ENCODE results near the gene USP15. TPM values are rescaled to one million over a fixed set of nuclear protein-coding genes. Genes with fewer than 3 reads are reported as not detected.
"Not testable (repeated sequence)": the region's sequence is repeated elsewhere in the genome, so short reads cannot be mapped to it uniquely, and the experiment has no call there.

Gene USP15
- total RNA-seq, 1 experiment from 2014 or later, result 27.1 TPM

- peak; percentile 81 for DNase-seq (ENCODE audit: low spot score)
Measured at GRCh38 chr12:62438098-62438692, 178.0 kb downstream of the USP15 start.

DNA sequence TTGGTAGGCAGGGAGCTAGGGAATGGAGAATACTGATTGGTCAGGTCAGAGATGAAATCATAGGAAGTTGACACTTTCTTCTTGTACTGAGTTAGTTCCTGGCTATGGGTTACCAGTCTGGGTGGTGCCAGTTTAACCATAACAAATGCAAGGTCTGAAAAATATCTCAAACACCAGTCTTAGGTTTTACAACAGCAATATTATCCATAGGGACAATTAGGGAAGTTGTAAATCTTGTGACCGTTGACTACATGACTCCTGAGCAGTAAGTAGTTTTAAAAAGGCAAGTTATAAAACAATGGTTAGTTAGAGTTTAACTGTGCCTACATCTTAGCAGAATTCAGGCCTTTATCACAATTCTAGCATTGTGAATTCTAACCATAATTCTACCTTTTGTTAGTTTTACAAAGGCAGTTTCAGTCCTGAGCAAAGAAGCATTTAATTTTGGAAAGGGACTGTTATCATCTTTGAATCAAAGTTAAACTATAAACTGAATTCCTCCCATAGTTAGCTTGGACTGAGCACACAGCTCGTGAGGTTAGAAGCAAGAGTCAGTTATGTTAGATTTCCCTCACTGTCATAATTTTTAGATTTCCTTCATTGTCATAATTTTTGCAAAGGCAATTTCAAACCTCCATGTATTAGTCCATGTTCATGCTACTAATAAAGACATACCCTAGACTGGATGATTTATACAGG is 186.7 kb downstream of the USP15 start:
- DNase-seq (ENCODE audit: low spot score), result no peak

DNA sequence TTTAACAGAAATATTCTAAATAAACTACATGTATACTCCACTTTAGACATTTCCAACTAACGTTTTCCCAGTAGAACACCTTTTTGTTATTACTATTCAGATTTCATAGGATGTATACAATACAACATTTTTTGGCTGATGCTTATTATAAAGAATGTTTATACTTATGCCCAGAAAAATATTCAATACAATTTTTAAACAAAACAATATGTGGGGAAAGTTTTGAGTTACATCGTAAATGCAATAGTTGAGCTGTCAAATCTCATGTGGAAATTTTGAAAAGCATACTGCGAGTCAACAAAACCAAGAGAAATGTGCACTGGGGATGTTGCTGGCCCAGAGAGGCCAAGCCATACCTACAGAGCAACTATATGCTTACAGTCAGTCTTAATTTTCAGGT is 188.2 kb downstream of the USP15 start:
- DNase-seq (ENCODE audit: low spot score), result no peak

DNA sequence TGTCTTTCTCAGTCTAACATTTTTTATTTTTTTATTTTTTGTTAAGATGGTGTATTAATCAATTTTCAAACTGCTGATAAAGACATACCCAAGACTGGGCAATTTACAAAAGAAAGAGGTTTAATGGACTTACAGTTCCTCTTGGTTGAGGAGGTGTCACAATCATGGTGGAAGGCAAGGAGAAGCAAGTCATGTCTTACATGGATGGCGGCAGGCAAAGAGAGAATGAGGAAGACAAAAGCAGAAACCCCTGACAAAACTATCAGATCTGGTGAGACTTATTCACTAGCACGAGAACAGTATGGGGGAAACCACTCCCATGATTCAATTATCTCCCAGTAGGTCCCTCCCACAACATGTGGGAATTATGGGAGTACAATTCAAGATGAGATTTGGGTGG is 195.2 kb downstream of the USP15 start:
- not testable (repeated sequence) for DNase-seq (ENCODE audit: low spot score)

DNA sequence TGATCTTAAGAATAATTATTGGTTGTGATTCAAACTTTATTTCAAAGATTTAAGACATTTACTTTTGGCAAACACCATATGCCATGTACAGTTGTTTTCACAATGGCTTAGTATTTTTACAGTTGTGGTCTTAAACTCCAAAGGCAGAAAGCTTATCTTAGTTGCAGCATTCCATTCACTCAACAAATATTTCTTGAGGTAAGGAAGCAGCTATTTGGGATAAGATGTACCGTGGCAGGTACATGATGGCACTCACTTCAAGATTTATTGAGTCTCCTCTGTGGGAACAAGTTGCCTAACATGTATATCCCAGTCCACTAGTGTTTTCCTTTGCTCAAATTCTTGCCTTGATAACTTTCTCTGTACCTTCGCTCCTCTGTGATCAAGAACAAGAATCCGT is 198.4 kb downstream of the USP15 start:
- DNase-seq (ENCODE audit: low spot score), result no peak

- no peak for DNase-seq (ENCODE audit: low spot score)
Measured at GRCh38 chr12:62459976-62460375, 199.8 kb downstream of the USP15 start.

DNA sequence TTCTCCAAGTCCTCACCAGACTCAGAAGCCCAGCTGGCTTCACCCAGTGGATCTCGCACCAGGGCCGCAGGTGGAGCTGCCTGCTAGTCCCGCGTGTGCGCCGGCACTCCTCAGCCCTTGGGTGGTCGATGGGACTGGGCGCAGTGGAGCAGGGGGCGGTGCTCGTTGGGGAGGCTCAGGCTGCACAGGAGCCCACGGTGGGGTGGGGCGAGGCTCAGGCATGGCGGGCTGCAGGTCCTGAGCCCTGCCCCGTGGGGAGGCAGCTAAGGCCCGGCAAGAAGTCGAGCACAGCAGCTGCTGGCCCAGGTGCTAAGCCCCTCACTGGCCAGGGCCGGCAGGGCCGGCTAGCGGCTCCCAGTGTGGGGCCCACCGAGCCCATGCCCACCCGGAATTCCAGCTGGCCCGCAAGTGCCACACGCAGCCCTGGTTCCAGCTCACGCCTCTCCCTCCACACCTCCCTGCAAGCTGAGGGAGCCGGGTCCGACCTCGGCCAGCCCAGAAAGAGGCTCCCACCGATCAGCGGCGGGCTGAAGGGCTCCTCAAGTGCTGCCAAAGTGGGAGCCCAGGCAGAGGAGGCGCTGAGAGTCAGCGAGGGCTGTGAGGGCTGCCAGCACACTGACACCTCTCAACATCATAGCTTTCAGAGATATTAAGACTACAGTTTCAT is 201.1 kb downstream of the USP15 start:
- DNase-seq (ENCODE audit: low spot score), result not testable (repeated sequence)

GRCh38 chr12:62463252-62463651 is 203.0 kb downstream of the USP15 start:
- not testable (repeated sequence) for DNase-seq (ENCODE audit: low spot score)

Small RNA genes lying within 50 kb of the gene (small RNA-seq; reads per million reads assigned to genes)
- gene RF00017, result not detected
- gene RNU6-595P, result not detected

Other genes with a start within 250 kb of the USP15 start
- gene MON2, start 206.4 kb downstream of the USP15 start, total RNA-seq (2014; rRNA removed; shearing (Covaris generic)), result 6.6 and 8.5 TPM in 2 replicates

Data from HT-29 (cell line).